Measurements from ENCODE around the gene GARIN1A.

- TF ChIP-seq CTCF (IDR thresholded peaks at IDR 0.05 in 8 of 11, conservative IDR thresholded peaks at IDR 0.05 in 3 of 11) (no peak), POLR2A (IDR thresholded peaks at IDR 0.05) (no peak)
These were observed 16.4 kb downstream of the GARIN1A start for GRCh38 chr7:128688492-128688891.

All from spleen (tissue), 7 donors.